ENCODE results near the gene SLC5A6.

DNA sequence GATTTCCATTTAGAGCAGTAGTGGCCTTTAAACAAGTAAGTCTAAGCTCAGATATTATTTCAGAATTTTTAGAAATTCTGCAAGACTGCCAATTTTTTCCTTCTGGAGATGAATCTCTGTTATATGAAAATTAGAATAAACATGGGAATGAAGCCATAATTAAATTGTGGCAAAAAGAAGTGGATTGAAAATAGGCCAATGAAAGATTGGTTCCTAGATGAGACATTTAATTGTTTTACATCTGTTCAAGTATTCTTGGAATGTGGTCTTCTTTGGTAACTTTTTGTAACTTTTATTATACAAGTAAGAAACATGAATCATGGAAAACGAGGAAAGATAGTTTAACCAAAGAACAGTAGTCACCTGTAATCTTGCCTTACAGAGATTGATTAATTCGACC is 15.4 kb upstream of the SLC5A6 start:
- TF ChIP-seq NFE2L2 (IDR thresholded peaks at IDR 0.05; ENCODE audit: low read depth, low read length) (no peak), POLR2A (IDR thresholded peaks at IDR 0.05; ENCODE audit: low read depth, low read length) (no peak)
- TF ChIP-seq, protein P1, sequence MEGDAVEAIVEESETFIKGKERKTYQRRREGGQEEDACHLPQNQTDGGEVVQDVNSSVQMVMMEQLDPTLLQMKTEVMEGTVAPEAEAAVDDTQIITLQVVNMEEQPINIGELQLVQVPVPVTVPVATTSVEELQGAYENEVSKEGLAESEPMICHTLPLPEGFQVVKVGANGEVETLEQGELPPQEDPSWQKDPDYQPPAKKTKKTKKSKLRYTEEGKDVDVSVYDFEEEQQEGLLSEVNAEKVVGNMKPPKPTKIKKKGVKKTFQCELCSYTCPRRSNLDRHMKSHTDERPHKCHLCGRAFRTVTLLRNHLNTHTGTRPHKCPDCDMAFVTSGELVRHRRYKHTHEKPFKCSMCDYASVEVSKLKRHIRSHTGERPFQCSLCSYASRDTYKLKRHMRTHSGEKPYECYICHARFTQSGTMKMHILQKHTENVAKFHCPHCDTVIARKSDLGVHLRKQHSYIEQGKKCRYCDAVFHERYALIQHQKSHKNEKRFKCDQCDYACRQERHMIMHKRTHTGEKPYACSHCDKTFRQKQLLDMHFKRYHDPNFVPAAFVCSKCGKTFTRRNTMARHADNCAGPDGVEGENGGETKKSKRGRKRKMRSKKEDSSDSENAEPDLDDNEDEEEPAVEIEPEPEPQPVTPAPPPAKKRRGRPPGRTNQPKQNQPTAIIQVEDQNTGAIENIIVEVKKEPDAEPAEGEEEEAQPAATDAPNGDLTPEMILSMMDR (conservative IDR thresholded peaks at IDR 0.05; ENCODE audit: low read depth, low read length): no peak

Data from IMR-90 (cell line).